ENCODE data around the gene LRRC45.

The LRRC45 gene

DNA sequence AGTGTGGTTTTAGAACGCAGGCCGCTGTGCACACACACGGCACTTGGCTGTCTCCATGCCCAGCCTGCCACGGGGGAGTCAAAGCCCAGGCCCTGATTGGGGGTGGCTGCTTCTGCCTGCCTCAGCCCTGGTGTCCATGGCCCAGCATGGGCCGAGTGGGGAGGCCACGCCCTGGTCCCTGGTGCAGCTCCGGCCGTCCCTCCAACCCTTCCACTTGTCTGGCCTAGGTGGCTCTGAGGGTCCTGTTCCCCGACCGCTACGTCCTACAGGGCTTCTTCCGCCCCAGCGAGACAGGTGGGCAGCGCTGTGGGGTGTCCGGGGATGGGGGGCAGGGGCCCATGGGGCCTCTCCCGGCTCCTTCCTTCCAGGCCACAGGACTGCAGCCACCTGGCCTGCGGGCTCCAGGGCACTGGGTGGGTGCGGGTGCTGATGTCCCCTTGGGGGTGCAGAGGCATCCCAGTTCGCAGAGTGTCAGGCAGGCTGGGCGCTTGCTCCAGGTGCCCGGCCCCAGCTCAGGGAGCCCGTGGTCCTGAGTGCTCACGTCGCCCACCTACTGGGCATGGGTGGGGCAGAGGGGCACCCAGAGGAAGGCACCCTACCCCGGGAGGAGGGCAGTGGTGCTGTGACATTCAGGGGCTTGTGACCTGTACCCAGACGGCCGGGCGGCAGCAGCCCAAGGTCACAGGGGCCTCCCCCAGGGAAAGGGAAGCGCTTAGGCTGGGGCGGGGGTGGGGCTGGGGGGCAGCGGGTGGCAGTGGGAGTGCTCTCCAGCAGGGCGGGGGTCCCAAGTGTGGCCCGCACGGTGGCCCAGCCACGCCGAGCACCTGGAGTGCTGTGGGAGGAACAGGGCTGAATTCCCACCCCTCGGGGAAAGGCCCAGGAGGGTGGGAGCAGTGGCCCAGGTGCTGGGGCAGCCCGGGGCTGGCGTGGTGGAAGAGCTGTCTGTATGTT, 12.3 kb upstream of the LRRC45 start:
- TF ChIP-seq, protein P1, sequence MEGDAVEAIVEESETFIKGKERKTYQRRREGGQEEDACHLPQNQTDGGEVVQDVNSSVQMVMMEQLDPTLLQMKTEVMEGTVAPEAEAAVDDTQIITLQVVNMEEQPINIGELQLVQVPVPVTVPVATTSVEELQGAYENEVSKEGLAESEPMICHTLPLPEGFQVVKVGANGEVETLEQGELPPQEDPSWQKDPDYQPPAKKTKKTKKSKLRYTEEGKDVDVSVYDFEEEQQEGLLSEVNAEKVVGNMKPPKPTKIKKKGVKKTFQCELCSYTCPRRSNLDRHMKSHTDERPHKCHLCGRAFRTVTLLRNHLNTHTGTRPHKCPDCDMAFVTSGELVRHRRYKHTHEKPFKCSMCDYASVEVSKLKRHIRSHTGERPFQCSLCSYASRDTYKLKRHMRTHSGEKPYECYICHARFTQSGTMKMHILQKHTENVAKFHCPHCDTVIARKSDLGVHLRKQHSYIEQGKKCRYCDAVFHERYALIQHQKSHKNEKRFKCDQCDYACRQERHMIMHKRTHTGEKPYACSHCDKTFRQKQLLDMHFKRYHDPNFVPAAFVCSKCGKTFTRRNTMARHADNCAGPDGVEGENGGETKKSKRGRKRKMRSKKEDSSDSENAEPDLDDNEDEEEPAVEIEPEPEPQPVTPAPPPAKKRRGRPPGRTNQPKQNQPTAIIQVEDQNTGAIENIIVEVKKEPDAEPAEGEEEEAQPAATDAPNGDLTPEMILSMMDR (IDR thresholded peaks at IDR 0.05; ENCODE audit: low read depth, low read length): no peak
- peaks cover 33% of the 10 kb centered on the region for H3K4me1 ChIP-seq
- DNase-seq: no peak
- H3K9me3 ChIP-seq: no peaks in the 10 kb centered on the region
- H3K36me3 ChIP-seq: peaks cover 5% of the 10 kb centered on the region; the same call in 1 of the 2 replicates
- no peaks in the 10 kb centered on the region for H3K27me3 ChIP-seq
- H3K4me3 ChIP-seq (ENCODE audit: low read depth, low read length): no peak overlapping the region

DNA sequence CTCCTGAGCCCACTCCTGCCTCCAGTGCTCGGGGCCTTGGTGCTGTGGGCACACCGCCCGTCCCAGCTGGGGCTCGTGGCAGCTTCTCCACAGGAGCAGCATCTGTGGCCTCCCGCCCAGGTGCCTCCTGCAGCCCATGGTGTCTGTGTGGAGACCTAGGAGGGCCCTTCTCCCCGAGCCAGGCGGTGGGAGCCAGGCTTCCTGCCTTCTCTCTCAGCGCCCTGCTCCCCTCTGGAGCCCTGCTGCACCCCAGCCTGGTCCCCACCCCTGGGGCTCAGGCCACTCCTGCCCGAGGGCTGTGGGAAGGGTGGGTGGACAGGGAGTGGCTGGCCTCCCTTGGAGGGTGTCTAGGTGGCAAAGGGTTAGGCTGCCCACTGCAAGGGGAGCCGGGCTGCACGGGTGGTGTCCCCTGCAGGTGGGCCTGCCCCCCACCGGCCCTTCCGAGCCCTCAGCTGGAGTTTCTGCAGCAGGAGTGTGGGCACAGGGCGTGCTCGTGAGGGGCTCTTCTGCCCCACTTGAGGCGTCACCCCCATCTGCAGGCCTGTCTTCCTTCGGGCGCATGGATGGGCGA, 11.4 kb upstream of the LRRC45 start:
- Histone ChIP-seq H3K27me3 (no peaks in the 10 kb centered on the region), H3K4me1 (peaks cover 26% of the 10 kb centered on the region), H3K36me3 (peaks cover 5% of the 10 kb centered on the region; the same call in 1 of the 2 replicates), H3K4me3 (ENCODE audit: low read depth, low read length) (no peak overlapping the region), H3K9me3 (no peaks in the 10 kb centered on the region)
- DNase-seq: no peak
- TF ChIP-seq, protein P1 (IDR thresholded peaks at IDR 0.05; ENCODE audit: low read depth, low read length): no peak

DNA sequence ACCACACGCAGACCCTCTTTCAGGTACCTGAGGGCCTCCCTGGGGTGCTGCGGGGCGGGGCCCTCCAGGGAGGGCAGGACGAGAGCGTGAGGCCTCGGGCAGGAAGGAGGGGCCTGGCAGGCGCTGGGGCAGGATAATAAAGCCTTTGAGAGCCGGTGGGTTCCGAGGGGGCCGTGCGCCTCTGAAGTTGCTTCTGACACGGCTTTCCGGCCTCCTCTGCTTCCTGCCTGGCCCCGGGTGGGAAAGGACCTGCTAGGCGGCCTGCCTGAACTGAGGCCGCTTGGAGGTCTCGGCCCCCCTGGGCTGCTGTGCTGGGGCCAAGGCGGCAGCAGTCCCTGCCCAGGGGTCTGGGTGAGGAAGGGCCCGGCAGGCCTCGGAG, 10.9 kb upstream of the LRRC45 start:
- H3K4me1 ChIP-seq: peaks cover 23% of the 10 kb centered on the region
- no peaks in the 10 kb centered on the region for H3K27me3 ChIP-seq
- H3K4me3 ChIP-seq (ENCODE audit: low read depth, low read length): no peak overlapping the region
- no peak for DNase-seq
- no peaks in the 10 kb centered on the region for H3K9me3 ChIP-seq
- TF ChIP-seq, protein P1 (IDR thresholded peaks at IDR 0.05; ENCODE audit: low read depth, low read length): no peak
- peaks cover 5% of the 10 kb centered on the region; the same call in 1 of the 2 replicates for H3K36me3 ChIP-seq

DNA sequence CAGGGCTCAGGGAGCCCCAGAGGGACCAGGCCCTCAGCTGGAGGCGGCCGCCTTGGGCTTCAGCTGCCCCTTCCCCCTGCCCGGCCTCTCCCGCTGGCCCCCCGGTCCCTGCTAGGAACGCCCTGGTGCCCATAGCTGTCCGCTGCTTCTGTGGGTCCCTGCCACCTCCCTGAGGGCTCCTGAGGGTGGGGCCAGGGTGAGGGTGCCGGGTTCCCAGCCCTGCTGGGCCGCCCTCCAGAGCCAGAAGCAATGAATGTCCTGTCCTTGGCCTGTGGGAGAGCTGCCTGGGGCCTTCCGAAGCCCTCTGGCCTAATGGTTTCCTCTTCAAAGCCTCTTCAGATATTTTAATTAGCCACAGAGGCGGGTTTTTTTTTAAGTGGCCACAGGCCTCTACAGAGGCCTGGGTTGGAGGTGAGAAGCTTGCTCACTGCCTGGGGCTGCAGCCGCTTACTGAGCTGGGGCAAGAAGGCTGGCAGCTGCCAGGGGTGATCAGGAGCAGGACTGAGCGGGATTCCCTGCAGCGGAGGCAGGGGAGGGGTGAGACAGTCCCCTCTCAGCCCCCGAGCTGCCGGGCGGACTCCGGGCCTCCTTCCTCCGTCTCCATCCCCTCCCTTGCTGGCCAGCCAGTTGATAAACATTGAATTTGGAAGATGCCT, 10.3 kb upstream of the LRRC45 start:
- TF ChIP-seq, protein P1 (IDR thresholded peaks at IDR 0.05; ENCODE audit: low read depth, low read length): no peak
- H3K4me1 ChIP-seq: peaks cover 23% of the 10 kb centered on the region

DNA sequence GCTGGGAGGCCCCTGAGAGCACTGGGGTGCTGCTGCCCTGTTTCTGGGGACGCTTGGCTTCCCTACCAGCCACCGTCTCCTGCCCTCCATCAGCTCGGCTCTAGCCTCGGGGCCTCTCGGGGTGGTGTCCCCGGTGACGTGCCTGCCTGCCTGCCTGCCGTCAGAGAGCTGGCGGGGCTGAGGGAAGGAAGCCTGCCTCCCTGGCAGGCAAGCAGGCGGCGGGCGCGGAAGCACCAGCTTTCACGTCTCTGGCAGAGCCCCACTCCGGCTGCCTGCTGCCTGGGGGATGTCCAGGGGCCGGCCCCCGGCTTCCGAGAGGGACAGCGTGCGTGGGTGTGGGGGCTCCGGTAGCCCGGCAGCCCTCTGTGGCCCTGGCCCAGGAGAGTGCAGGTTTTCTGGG, 9.8 kb upstream of the LRRC45 start:
- no peaks in the 10 kb centered on the region for H3K9me3 ChIP-seq
- H3K36me3 ChIP-seq: peaks cover 5% of the 10 kb centered on the region
- H3K4me3 ChIP-seq (ENCODE audit: low read depth, low read length): no peak overlapping the region
- peaks cover 23% of the 10 kb centered on the region for H3K4me1 ChIP-seq
- peak; percentile 75 for DNase-seq
- TF ChIP-seq, protein P1 (IDR thresholded peaks at IDR 0.05; ENCODE audit: low read depth, low read length): no peak
- no peaks in the 10 kb centered on the region for H3K27me3 ChIP-seq

More for the DNA sequence above, 10.3 kb upstream of the LRRC45 start:
- Histone ChIP-seq H3K36me3 (peaks cover 5% of the 10 kb centered on the region; the same call in 1 of the 2 replicates), H3K27me3 (no peaks in the 10 kb centered on the region), H3K4me3 (ENCODE audit: low read depth, low read length) (no peak overlapping the region), H3K9me3 (no peaks in the 10 kb centered on the region)
- DNase-seq: peak; percentile 64
